Measurements from ENCODE around the gene OR8U1. TPM values are rescaled to one million over a fixed set of nuclear protein-coding genes. Genes with fewer than 3 reads are reported as not detected.

Gene OR8U1
- total and polyA plus RNA-seq, 2 of the 8 experiments (the other 6 are each of a cell fraction or from before 2014, with no cell fraction given), result not detected

GRCh38 chr11:56404393-56404792 lies 29.0 kb downstream of the OR8U1 start:
- Histone ChIP-seq H2BK120ac (replicated peaks; ENCODE audit: low read depth, low read length) (no peak overlapping the region), H3K4me2 (ENCODE audit: insufficient read depth in 1 of 2, low read depth in 2 of 2, low read length in 2 of 2) (no peak overlapping the region), H3K9ac (replicated peaks in 1 of 4; ENCODE audit: extremely low read depth in 1 of 4, low read depth in 3 of 4, low read length in 3 of 4) (no peak overlapping the region; a peak in 1 of 7 replicates), H4K5ac (ENCODE audit: insufficient read length, low read depth, low read length) (no peak overlapping the region), H3K23ac (ENCODE audit: insufficient read length) (no peak overlapping the region), H2BK15ac (ENCODE audit: low read length) (no peak overlapping the region), H2AFZ (ENCODE audit: low read length) (no peak overlapping the region), H3K4me1 (replicated peaks in 1 of 4; ENCODE audit: control insufficient read depth in 3 of 4, insufficient read depth in 4 of 4, low read length in 3 of 4) (no peaks in the 10 kb centered on the region), H3K27me3 (replicated peaks in 1 of 4; ENCODE audit: control insufficient read depth in 3 of 4, extremely low read depth in 1 of 4, insufficient read depth in 3 of 4, low read length in 3 of 4) (no peaks in the 10 kb centered on the region), H3K4ac (replicated peaks; ENCODE audit: insufficient read length, low read depth, low read length) (no peak overlapping the region), H3K14ac (ENCODE audit: insufficient read length) (no peak overlapping the region), H4K20me1 (replicated peaks in 1 of 2; ENCODE audit: control insufficient read depth in 1 of 2, insufficient read depth in 2 of 2, low read length in 2 of 2) (no peaks in the 10 kb centered on the region), H2BK5ac (ENCODE audit: low read depth, low read length) (no peak overlapping the region), H3K79me1 (ENCODE audit: low read depth, low read length) (no peaks in the 10 kb centered on the region), H3K36me3 (ENCODE audit: control insufficient read depth in 2 of 4, insufficient read depth in 4 of 4, low read length in 3 of 4) (no peaks in the 10 kb centered on the region), H2BK12ac (ENCODE audit: low read depth, low read length) (no peak overlapping the region), H3K23me2 (ENCODE audit: low read depth, low read length) (no peaks in the 10 kb centered on the region), H3K27ac (ENCODE audit: low read depth, low read length) (no peak overlapping the region), H3K56ac (replicated peaks; ENCODE audit: insufficient read length, low read depth, low read length) (no peak overlapping the region), H3K9me3 (ENCODE audit: insufficient read depth in 2 of 2, low read depth in 1 of 2, low read length in 1 of 2) (peaks cover 0 to 6% of the 10 kb centered on the region in 2 experiments; a peak in 1 of 4 replicates), H2AK5ac (ENCODE audit: low read depth, low read length) (no peak overlapping the region), H3K18ac (ENCODE audit: extremely low read depth, low read length) (no peak overlapping the region), H4K91ac (replicated peaks; ENCODE audit: insufficient read length, low read length) (no peak overlapping the region), H3K79me2 (ENCODE audit: control insufficient read depth in 1 of 2, insufficient read depth in 2 of 2, low read length in 2 of 2) (no peaks in the 10 kb centered on the region), H2BK20ac (ENCODE audit: low read length) (no peak overlapping the region), H3K4me3 (ENCODE audit: extremely low read depth in 1 of 4, insufficient read depth in 2 of 4, low read depth in 3 of 4, low read length in 4 of 4) (no peak overlapping the region), H4K8ac (ENCODE audit: extremely low read depth, insufficient read depth, low read length) (no peak overlapping the region)
- no peak for FAIRE-seq
- ChIA-PET CTCF (ENCODE audit: partially characterized antibody) (interaction anchor here (0.6 kb wide), 1 partner anchor 324 kb away, joined by 3 read pairs; no protein-coding TSS in a partner anchor), POLR2A (ENCODE audit: partially characterized antibody) (no interaction called here)
- no peak for DNase-seq (ENCODE audit: low read depth in 1 of 2, low spot score in 2 of 2)
- 97% methylated on average over 2 of the region's 2 CpGs; no CpG with 5 or more reads in 1 of the 2 experiments for WGBS, 2 experiments (ENCODE audit: extremely low coverage in 1 of 2, insufficient coverage in 1 of 2, insufficient read length in 1 of 2, insufficient replicate concordance in 2 of 2, low coverage in 1 of 2, low lambda C conversion rate in 2 of 2, missing lambda C conversion rate in 1 of 2)
- no peak for TF ChIP-seq JUN (IDR thresholded peaks at IDR 0.05; ENCODE audit: low read depth, low read length)
- no peak for TF ChIP-seq CEBPB (IDR thresholded peaks at IDR 0.05; ENCODE audit: low read depth, low read length)
- no peak for TF ChIP-seq EP300 (IDR thresholded peaks at IDR 0.05; ENCODE audit: borderline replicate concordance in 1 of 2, low read depth in 2 of 2, low read length in 2 of 2)
- TF ChIP-seq KDM1A (IDR thresholded peaks at IDR 0.05; ENCODE audit: borderline replicate concordance, low read length), result no peak
- no peak for TF ChIP-seq ATF3 (IDR thresholded peaks at IDR 0.05; ENCODE audit: insufficient read depth, low read depth, low read length)
- no peak for TF ChIP-seq RNF2 (IDR thresholded peaks at IDR 0.05; ENCODE audit: borderline replicate concordance, low read depth, low read length, missing control alignments, poor library complexity, severe bottlenecking)
- TF ChIP-seq RXRA (IDR thresholded peaks at IDR 0.05; ENCODE audit: insufficient read depth, low read depth, low read length), result no peak
- TF ChIP-seq SIX5 (IDR thresholded peaks at IDR 0.05; ENCODE audit: low read depth, low read length), result no peak
- TF ChIP-seq SIN3A (conservative IDR thresholded peaks at IDR 0.05 in 1 of 2, IDR thresholded peaks at IDR 0.05 in 1 of 2; ENCODE audit: low read depth in 1 of 2, low read length in 2 of 2), result no peak
- no peak for TF ChIP-seq CBX5 (IDR thresholded peaks at IDR 0.05; ENCODE audit: low read depth, low read length)
- TF ChIP-seq RAD21 (IDR thresholded peaks at IDR 0.05 in 1 of 2, conservative IDR thresholded peaks at IDR 0.05 in 1 of 2; ENCODE audit: low read depth in 2 of 2, low read length in 2 of 2), result no peak
- no peak for TF ChIP-seq RBBP5 (IDR thresholded peaks at IDR 0.05; ENCODE audit: borderline replicate concordance, low read depth, low read length)

Measured in H1 (cell line).